Brain pericyte (primary cell): ENCODE results near the gene MPST.

Experiments used
- DNase-seq: peaks from one replicate; pipeline ENCODE4 v3.0.0-alpha.2; 2012; ENCODE audit warnings: low read depth, low spot score

MPST gene

DNA sequence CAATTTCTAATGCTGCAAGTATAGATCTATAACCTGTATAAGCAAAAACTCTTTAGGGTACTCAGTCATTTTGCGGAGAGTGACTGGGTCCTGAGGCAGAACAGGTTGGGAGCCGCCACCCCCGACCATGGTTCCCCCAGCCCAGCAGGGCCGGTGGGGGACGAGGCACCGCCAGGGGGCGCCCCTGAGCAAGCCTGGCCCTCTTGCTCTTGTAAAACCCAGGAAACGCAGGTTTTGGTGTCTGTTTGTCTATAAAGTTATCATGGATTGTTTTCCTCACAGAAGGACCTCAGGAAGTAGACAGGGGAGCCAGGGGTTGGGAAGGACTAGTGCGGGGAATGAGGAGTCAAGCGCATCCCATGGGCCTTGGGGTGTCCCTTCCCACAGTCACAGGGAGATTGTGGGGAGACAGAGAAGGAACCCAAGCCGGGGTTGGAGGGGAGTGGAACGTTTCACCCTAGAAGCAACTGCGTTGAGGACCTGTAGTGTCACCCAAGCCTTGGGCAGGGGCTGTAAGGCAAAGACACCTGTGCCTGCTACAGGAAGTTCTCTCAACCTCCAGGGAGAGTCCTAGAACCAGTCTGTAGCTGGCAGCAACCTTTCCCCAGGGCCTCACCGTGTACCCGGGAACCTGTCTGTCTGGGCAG is 58.4 kb downstream of the MPST start:
- DNase-seq = no peak

DNA sequence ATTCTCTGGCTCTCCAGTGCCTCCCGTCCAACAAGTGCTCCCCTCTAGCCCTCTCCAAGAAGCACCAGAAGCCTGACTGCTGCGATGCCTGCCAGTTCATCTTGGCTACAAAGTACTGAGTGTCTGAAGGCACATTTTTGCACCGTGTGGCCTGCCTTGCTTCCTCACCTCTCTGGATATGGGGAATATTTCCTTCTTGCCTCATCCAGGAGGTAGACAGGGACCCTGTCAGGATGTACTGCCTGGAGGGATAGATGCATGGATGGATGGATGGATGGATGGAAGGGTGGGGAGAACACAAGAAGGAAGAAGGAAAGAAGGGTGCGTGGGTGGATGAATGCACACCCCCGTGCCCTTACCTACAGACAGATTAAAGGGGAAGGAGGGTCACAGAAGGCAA is 59.6 kb downstream of the MPST start:
- DNase-seq = no peak
